Activated naive CD8-positive, alpha-beta T cell treated with anti-CD3 and anti-CD28 coated beads, Interleukin-2, amount 50 U/mL, for 24 hours (primary cell): ENCODE results near the gene ZC3H6.
"Not testable (repeated sequence)": the region's sequence is repeated elsewhere in the genome, so short reads cannot be mapped to it uniquely, and the experiment has no call there.

Experiments used
- ATAC-seq: fragments of 150-1000 bp; cut with Tn5 transposase; one replicate; pipeline ENCODE4 v1.10.0; 2021
- DNase-seq: peaks from one replicate; pipeline ENCODE4 v3.0.0; 2021
- H3K27ac Mint-ChIP-seq: one replicate; pipeline ENCODE4 v1.8.0; 2021; ENCODE audit warnings: mild to moderate bottlenecking, mixed read lengths
- H3K27me3 Mint-ChIP-seq: one replicate; pipeline ENCODE4 v1.8.0; 2021; ENCODE audit warnings: mixed read lengths
- H3K36me3 Mint-ChIP-seq: one replicate; pipeline ENCODE4 v1.8.0; 2021; ENCODE audit warnings: low read depth, mixed read lengths
- H3K4me1 Mint-ChIP-seq: one replicate; pipeline ENCODE4 v1.8.0; 2021; ENCODE audit warnings: mixed read lengths
- H3K4me3 Mint-ChIP-seq: one replicate; pipeline ENCODE4 v1.8.0; 2021; ENCODE audit warnings: mild to moderate bottlenecking, moderate library complexity, mixed read lengths
- H3K9me3 Mint-ChIP-seq: one replicate; pipeline ENCODE4 v1.8.0; 2021; ENCODE audit warnings: mixed read lengths

Gene ZC3H6

DNA sequence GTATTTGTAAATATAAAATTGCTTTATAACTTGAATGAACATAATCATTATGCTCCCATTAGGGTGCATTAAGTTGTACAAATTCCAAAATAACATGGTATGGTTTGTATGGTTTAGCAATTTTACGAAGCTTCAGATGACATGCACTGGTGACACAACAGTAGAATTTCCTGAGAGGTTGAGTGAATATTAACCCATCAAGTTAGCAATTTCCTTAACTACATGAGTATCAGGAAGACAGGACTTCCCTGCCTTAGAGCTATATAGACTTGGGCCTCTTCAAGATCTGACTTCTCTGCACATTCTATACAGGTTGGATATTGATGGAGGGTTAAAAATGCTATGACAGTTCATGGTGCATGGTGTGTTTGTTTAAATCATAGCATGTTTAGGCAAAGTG is 60.2 kb downstream of the ZC3H6 start:
- H3K27ac Mint-ChIP-seq, result no peak overlapping the region
- no peak for DNase-seq
- H3K4me3 Mint-ChIP-seq, result no peak overlapping the region
- H3K36me3 Mint-ChIP-seq, result no peaks in the 10 kb centered on the region
- H3K4me1 Mint-ChIP-seq, result no peaks in the 10 kb centered on the region
- no peaks in the 10 kb centered on the region for H3K9me3 Mint-ChIP-seq
- ATAC-seq, result no peak
- H3K27me3 Mint-ChIP-seq, result no peaks in the 10 kb centered on the region

DNA sequence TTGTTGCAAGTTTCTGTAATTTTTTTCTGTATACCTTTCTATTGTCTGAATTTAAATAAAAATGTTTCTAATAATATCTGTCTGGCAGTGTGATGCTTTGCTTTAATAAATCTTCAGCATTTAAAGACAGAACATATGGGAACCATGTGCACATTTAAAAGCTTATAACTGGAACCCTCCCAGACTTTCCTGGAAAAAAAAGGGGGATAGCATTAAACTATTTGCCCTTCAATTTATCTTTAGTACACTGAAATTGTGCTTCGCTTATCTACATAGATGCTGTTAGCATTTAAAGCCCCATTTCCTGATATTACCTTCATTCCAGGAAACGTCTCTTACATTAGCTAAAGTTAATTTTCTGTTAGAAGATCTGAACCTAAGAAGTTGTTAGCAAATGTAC is 64.6 kb downstream of the ZC3H6 start:
- H3K27ac Mint-ChIP-seq, result no peak overlapping the region
- ATAC-seq, result no peak
- no peak for DNase-seq
- H3K36me3 Mint-ChIP-seq, result no peaks in the 10 kb centered on the region
- H3K4me3 Mint-ChIP-seq, result no peak overlapping the region
- H3K27me3 Mint-ChIP-seq, result no peaks in the 10 kb centered on the region
- peaks cover 6% of the 10 kb centered on the region for H3K4me1 Mint-ChIP-seq
- no peaks in the 10 kb centered on the region for H3K9me3 Mint-ChIP-seq

DNA sequence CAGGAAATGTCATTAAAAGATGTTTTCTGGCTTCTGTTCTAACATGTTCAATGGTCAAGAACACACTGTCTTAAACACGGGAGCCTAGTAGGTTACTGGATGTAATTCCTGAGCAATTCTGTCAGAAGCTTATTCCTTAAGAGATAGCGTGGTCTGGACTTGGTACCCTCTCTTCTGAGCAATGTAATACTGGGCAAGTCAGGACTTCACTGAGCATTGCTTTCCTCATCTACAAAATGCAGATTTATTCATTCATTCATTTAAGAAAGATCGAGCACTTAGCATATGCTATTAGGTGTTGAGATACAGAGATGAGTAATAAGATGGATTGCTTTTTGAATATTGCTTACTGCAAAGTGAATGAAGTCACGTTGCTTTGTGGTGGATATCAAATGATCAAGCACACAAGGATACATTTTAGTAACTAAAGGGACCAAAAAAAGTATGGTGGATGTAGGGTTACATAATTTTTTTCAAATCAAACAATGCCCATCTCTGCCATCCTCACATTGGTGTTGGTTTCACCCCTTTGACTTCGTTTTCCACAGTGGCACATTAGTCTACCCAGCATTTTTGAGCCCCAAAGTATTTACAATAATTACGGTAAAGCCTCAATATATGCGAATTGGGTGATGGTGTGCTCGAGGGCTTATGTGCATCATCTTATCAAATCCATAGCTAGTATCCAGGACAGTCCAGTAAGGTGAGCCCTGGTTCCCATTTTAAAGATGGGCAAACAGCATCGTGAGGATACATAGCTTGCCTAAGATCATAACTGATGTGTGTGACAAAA is 65.3 kb downstream of the ZC3H6 start:
- no peaks in the 10 kb centered on the region for H3K27me3 Mint-ChIP-seq
- DNase-seq, result no peak
- H3K27ac Mint-ChIP-seq, result no peak overlapping the region
- H3K4me3 Mint-ChIP-seq, result no peak overlapping the region
- H3K4me1 Mint-ChIP-seq, result peaks cover 6% of the 10 kb centered on the region
- no peaks in the 10 kb centered on the region for H3K36me3 Mint-ChIP-seq
- no peak for ATAC-seq
- H3K9me3 Mint-ChIP-seq, result no peaks in the 10 kb centered on the region

DNA sequence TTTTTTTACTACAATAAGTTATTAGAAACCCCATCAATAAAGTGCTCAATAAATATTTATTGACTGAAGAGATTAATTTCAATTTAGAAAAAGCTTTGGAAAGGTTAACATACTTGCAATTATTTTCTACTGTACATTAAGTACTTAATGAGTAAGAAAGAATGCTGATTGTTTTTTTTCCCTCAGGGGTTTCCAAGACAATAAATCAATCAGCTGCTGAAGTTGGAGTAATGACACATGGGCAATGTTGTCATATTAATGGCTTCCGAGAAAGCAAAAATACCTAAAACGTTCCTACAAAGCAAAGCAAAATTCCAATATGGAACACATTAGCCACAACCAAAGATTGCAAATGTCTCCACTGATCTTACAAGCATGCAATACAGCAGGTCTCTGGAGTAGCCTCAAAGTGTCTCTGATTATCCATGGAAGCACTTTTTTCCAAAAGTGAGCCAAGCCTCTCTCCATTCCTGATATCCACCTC is 66.7 kb downstream of the ZC3H6 start:
- ATAC-seq (no peak), DNase-seq (no peak)
- Mint-ChIP-seq H3K36me3 (no peaks in the 10 kb centered on the region), H3K27ac (no peak overlapping the region), H3K4me1 (peaks cover 6% of the 10 kb centered on the region), H3K27me3 (no peaks in the 10 kb centered on the region), H3K9me3 (no peaks in the 10 kb centered on the region), H3K4me3 (no peak overlapping the region)

- Mint-ChIP-seq H3K27me3 (no peaks in the 10 kb centered on the region), H3K9me3 (no peaks in the 10 kb centered on the region), H3K27ac (no peak overlapping the region), H3K4me1 (peaks cover 6% of the 10 kb centered on the region), H3K4me3 (no peak overlapping the region), H3K36me3 (no peaks in the 10 kb centered on the region)
- no peak for DNase-seq
- no peak for ATAC-seq
These were observed 68.6 kb downstream of the ZC3H6 start for GRCh38 chr2:112343827-112344585.

GRCh38 chr2:112345030-112346027 is 69.9 kb downstream of the ZC3H6 start:
- Mint-ChIP-seq H3K36me3 (no peaks in the 10 kb centered on the region), H3K4me3 (no peak overlapping the region), H3K27ac (no peak overlapping the region), H3K9me3 (no peaks in the 10 kb centered on the region), H3K4me1 (peaks cover 6% of the 10 kb centered on the region), H3K27me3 (no peaks in the 10 kb centered on the region)
- DNase-seq (no peak), ATAC-seq (no peak)

- H3K4me1 Mint-ChIP-seq, DNase-seq, H3K27ac Mint-ChIP-seq, H3K36me3 Mint-ChIP-seq, H3K9me3 Mint-ChIP-seq, H3K4me3 Mint-ChIP-seq, ATAC-seq, H3K27me3 Mint-ChIP-seq: not testable (repeated sequence)
These were observed 76.9 kb downstream of the ZC3H6 start for GRCh38 chr2:112352292-112352691.

DNA sequence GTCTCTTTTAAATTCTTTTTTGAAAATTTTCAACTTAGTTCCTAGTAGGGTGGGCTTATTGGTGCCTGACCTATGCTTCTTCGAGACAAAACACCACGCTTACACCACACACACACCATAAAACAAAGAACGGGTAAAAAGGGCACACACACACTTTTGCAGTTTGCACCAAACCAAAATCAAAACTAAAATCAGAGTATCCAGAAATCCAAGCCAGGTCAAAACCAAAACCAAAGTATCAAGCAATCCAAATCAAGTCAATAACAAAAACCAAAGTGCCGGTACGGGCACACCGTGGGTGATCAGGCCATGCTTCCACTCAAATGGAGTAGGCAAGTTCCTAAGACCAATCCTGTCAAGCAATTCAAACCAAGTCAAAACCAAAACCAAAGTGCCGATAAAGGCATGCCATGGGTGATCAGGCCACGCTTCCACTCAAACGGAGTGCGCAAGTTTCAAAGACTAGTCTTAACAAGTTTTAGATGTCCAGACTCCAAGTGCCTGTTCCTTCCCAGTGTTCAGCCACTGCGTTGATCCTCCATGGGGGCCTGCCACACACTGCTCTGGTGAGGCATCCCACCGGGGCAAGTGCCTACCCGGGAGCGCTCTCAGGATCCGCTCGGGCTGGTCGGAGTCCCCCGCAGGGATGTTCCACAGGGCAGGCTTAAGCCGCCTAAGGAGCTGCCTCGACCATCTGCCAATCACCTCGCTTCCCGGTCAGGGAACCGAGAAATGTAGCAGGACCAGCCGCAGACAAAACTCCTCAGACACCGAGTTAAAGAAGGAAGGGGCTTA is 77.6 kb downstream of the ZC3H6 start:
- not testable (repeated sequence) for H3K4me1 Mint-ChIP-seq, ATAC-seq, H3K27me3 Mint-ChIP-seq, H3K27ac Mint-ChIP-seq, DNase-seq, H3K36me3 Mint-ChIP-seq, H3K4me3 Mint-ChIP-seq, H3K9me3 Mint-ChIP-seq

DNA sequence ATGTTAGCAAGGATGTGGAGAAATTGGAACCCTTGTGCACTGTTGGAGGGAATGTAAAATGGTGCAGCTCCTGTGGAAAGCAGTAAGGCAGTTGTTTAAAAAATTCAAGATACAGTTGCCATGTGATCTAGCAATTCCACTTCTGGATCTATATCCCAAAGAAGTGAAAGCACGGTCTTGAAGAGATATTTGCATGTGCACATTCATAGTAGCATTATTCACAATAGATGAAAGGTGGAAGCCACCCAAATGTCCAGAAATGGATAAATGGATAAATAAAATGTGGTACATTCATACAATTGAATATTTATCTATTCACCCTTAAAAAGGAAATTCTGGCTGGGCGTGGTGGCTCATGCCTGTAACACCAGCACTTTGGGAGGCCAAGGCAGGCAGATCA is 78.9 kb downstream of the ZC3H6 start:
- H3K9me3 Mint-ChIP-seq, H3K27me3 Mint-ChIP-seq, H3K27ac Mint-ChIP-seq, H3K36me3 Mint-ChIP-seq, H3K4me3 Mint-ChIP-seq, DNase-seq, ATAC-seq, H3K4me1 Mint-ChIP-seq: not testable (repeated sequence)

DNA sequence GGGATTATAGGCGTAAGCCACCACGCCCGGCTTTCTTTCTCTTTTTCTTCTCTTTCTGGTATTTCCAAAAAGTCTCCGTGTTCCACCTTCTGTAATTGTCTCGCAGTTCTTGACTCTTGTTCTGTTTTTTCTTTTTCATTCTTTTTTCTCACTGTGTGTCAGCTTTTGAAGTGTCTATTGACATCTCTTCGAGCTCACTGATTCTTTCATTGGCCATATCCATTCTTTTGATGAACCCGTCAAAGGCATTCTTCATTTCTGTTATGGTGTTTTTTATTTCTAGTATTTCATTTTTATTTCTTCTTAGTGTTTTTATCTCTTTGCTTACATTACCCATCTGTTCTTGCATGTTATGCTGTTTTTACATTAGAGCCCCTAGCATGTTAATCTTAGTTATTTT is 84.7 kb downstream of the ZC3H6 start:
- not testable (repeated sequence) for ATAC-seq, H3K27me3 Mint-ChIP-seq, DNase-seq, H3K4me3 Mint-ChIP-seq, H3K27ac Mint-ChIP-seq, H3K36me3 Mint-ChIP-seq, H3K4me1 Mint-ChIP-seq
- peaks cover 13% of the 10 kb centered on the region for H3K9me3 Mint-ChIP-seq
